K562 (cell line): Measurements from ENCODE around the gene ASIC1. TPM values are rescaled to one million over a fixed set of nuclear protein-coding genes. Genes with fewer than 3 reads are reported as not detected.

ENCODE experiments used
- CBFA2T2 ChIP-seq: fragments of 450-650 bp; conservative IDR thresholded peaks from 2 replicates; pipeline ENCODE4 v1.6.1; 2017; ENCODE audit warnings: mild to moderate bottlenecking
- COPS2 ChIP-seq: fragments of 450-650 bp; conservative IDR thresholded peaks from 2 replicates; pipeline ENCODE4 v1.6.1; 2016; ENCODE audit warnings: mild to moderate bottlenecking, moderate library complexity
- E2F5 ChIP-seq: sonication (generic); formaldehyde crosslinking; IDR thresholded peaks from 2 replicates; pipeline ENCODE4 v1.8.0; 2022; ENCODE audit warnings: mild to moderate bottlenecking, missing genetic modification reagents
- FOXJ3 ChIP-seq: sonication (generic); formaldehyde crosslinking; IDR thresholded peaks from 2 replicates; pipeline ENCODE4 v1.4.0; 2020; ENCODE audit warnings: mild to moderate bottlenecking, missing genetic modification reagents
- FOXK2 ChIP-seq, 2 experiments: fragments of 450-650 bp; IDR thresholded peaks in 1 of 2; conservative IDR thresholded peaks in 1 of 2; 2 replicates each; pipeline ENCODE4 v1.6.1; 2016; ENCODE audit warnings: low read depth in 2 of 2, mild to moderate bottlenecking in 1 of 2
- GTF2A2 ChIP-seq: IDR thresholded peaks from 2 replicates; pipeline ENCODE4 v1.6.1; 2016; ENCODE audit warnings: mild to moderate bottlenecking, missing genetic modification characterization, missing compliant biosample characterization
- MCM2 ChIP-seq: fragments of 450-650 bp; IDR thresholded peaks from 2 replicates; pipeline ENCODE4 v1.6.1; 2017; ENCODE audit warnings: low read depth, mild to moderate bottlenecking
- MGA ChIP-seq: fragments of 450-650 bp; IDR thresholded peaks from 2 replicates; pipeline ENCODE4 v1.6.1; 2016; ENCODE audit warnings: mild to moderate bottlenecking, moderate library complexity
- PTTG1 ChIP-seq: fragments of 450-650 bp; IDR thresholded peaks from 2 replicates; pipeline ENCODE4 v1.6.1; 2016; ENCODE audit warnings: low read depth, mild to moderate bottlenecking, missing genetic modification characterization, missing compliant biosample characterization
- USF1 ChIP-seq: sonication (generic); formaldehyde crosslinking; IDR thresholded peaks from 2 replicates; pipeline ENCODE4 v1.9.0; 2022; ENCODE audit warnings: mild to moderate bottlenecking, missing genetic modification reagents
- ZNF75A ChIP-seq: fragments of 450-650 bp; formaldehyde crosslinking; IDR thresholded peaks from 2 replicates; pipeline ENCODE4 v1.4.0; 2020; ENCODE audit warnings: mild to moderate bottlenecking
- polyA plus RNA-seq, 8 experiments: library from polyadenylated mRNA; depleted of rRNA in 4 of 8; stranded (reverse) in 5 of 8; unstranded in 3 of 8; fragments of >200 nt; fragmentation: Nextera tagmentation in 2 of 8; fragmentation: Illumina TruSeq in 1 of 8; extraction: Ambion mirVana in 2 of 8; extraction: Trizol in 1 of 8; gene quantifications; 2 replicates each; pipeline versions ENCODE4 v1.2.1 to v1.2.3, GENCODE V29; 2011 to 2014; ENCODE audit warnings: inconsistent platforms in 1 of 8, missing spikeins in 1 of 8
- total RNA-seq, 7 experiments: library from RNA; depleted of rRNA in 6 of 7; stranded (reverse); fragments of >200 nt in 6 of 7; fragmentation: Illumina TruSeq in 2 of 7; extraction: Trizol in 2 of 7; gene quantifications; 2 replicates each; pipeline versions ENCODE4 v1.2.1 to v1.2.3, GENCODE V29; 2011 to 2021; ENCODE audit warnings: low replicate concordance in 1 of 7

Gene ASIC1
- total and polyA plus RNA-seq, 9 of the 15 experiments (the other 6 are each of a cell fraction or from before 2014, with no cell fraction given), result 0.01 to 1.7 (median 0.45) TPM

GRCh38 chr12:50025187-50026059 lies 32.0 kb upstream of the ASIC1 start, which contains the start of gene RACGAP1 (continued):
- TF ChIP-seq PTTG1 (tag), result no peak
- TF ChIP-seq COPS2, result no peak
- TF ChIP-seq ZNF75A (CRISPR knock-in tag), result no peak
- TF ChIP-seq E2F5 (CRISPR knock-in tag), result peak; percentile 43; the same call in 1 of the 2 replicates
- TF ChIP-seq FOXK2 (conservative IDR thresholded peaks at IDR 0.05 in 1 of 2, IDR thresholded peaks at IDR 0.05 in 1 of 2; ENCODE audit: low read depth in 2 of 2), result peak; percentile 70 to 79
- no peak for TF ChIP-seq MCM2
- peak; percentile 85 for TF ChIP-seq USF1 (CRISPR knock-in tag)
- TF ChIP-seq FOXJ3, result no peak
- TF ChIP-seq GTF2A2 (tag), result no peak
- TF ChIP-seq MGA, result peak; percentile 69; the same call in 1 of the 2 replicates
- TF ChIP-seq CBFA2T2, result 0 out of 2 replicates have a peak, but pooled peaks have one; percentile 2
